CD4-positive, alpha-beta T cell treated with Interleukin-17A for 1 hour (primary cell): ENCODE measurements around the gene CRIM1.

Experiments
- DNase-seq: peaks from one replicate; pipeline ENCODE4 v3.0.0-alpha.2; 2020

The CRIM1 gene

GRCh38 chr2:36427790-36428243, 72.2 kb downstream of the CRIM1 start:
- no peak for DNase-seq

- no peak for DNase-seq
Observed at GRCh38 chr2:36430549-36430948, 75.0 kb downstream of the CRIM1 start.

GRCh38 chr2:36432479-36432878, 76.9 kb downstream of the CRIM1 start:
- DNase-seq, result no peak

- no peak for DNase-seq
Observed at GRCh38 chr2:36433311-36434217, 78.0 kb downstream of the CRIM1 start.

DNA sequence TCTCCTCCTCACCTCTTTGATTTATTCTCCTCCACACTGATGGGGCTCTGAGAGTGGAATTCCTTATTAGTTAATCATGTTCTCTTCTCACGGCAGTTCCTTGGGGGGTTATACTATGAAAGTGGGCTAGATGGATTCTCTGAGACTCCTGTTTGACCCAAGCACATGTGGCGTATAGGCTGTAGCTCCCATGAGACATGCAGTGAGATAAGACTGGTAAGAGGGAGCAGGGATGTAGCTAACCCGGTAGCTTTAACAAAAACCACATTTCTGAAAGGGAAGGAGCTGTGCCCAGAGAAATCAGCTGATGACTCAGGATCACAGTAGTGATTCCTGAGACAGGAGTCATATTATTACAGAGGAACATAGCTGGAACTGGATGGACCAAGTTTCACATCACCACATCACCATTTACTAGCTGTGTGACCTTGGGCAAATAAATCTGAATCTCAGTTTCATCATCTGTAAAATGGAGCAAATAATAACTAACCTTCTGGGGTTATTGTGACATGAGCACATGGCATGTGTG, 82.9 kb downstream of the CRIM1 start:
- DNase-seq, result no peak

GRCh38 chr2:36439084-36439483, 83.5 kb downstream of the CRIM1 start:
- DNase-seq, result no peak

GRCh38 chr2:36441065-36441625, 85.6 kb downstream of the CRIM1 start:
- DNase-seq, result no peak

- no peak for DNase-seq
Observed at GRCh38 chr2:36441816-36442215, 86.2 kb downstream of the CRIM1 start.

DNA sequence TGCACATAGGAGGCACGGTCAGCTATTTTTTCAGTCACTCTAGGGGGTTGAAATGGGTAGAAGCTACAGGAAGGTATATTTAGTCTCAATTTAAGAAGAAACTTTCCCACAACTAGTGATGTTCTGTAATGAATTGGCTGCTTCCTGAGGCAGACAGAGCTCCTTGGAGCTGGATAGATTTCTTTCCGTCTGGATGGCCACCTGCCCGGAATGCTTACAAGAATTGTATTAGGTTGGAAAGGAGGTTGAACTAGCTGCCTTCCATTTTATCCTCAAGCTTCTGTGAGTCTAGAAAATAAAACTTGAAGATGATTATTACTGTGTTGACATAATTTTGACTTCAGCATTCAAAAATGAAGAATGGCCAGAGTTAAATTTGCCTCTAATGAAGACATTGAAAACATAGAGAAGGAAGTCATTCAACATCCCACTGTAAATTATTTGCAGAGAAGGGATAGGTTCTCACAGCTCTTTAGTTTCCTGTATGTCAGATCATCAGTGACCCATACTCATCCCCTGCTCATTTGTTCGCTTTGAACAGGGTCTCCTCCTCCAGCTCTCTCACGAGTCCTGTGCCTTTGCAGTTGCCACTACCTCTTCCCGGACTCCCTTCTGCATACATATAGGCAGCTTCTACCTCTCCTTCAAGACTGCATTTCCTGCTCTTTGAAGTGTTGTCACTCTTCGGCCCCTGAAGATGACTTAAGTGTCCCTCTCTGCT, 88.8 kb downstream of the CRIM1 start:
- DNase-seq, result no peak

GRCh38 chr2:36445185-36445866, 89.7 kb downstream of the CRIM1 start:
- no peak for DNase-seq

DNA sequence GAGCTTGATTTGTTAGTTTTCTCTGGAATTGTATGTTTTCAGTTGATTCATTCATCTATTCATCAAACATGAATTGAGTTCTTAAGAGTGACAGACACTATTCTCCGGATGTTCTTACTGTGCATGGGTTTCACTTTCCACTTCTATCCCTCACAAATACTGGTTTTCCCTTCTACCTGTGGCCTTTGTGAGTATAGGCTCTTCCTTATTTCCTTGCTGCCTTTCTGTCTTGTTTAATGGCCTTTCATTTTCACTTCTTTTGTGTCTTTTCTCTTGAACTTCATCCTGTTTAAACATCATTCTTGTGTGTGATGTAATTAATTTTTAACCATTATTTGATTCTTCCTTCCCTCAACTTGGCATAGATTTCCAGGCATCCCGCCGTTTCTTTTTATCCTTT, 90.7 kb downstream of the CRIM1 start:
- no peak for DNase-seq

DNA sequence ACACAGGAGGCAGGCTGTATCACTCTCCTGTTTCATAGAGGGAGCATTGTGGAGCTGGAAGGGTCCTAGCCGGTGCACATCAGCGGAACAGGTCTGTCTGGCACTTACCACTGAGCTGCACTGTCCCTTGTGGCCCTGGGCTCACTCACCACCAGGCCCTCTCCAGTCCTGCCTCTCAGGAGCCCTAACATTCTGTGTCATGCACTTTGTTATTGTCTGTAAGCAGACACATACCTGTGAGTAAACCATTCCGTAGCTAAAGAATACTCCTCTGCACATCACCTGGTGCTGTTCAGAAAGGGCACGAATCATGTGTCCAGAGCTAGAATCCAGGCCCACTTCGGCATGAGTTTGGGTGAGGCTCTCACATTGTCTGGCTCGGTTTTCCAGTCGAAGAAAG, 93.6 kb downstream of the CRIM1 start:
- DNase-seq, result no peak

DNA sequence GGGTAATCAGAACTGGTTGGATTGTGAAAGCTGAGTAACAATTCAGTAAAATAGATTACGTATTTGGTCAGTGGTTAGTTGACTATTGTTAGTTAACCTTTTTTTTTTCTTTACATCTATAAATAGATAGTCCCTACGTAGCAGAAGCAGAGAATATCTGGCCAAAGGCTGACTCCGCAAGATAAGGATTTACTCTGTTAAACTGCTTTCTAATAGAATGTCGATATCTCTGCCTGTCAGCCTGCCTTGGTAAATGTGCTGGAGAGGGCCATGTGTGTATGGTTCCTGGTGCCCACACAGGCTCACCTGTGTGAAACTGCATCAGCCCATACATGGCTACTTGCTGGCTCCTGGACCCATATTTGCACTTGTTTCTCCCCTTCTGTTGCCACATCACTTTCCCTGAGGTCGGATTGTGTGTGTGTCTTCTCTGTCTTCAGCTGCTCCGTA, 94.4 kb downstream of the CRIM1 start:
- DNase-seq, result no peak

DNA sequence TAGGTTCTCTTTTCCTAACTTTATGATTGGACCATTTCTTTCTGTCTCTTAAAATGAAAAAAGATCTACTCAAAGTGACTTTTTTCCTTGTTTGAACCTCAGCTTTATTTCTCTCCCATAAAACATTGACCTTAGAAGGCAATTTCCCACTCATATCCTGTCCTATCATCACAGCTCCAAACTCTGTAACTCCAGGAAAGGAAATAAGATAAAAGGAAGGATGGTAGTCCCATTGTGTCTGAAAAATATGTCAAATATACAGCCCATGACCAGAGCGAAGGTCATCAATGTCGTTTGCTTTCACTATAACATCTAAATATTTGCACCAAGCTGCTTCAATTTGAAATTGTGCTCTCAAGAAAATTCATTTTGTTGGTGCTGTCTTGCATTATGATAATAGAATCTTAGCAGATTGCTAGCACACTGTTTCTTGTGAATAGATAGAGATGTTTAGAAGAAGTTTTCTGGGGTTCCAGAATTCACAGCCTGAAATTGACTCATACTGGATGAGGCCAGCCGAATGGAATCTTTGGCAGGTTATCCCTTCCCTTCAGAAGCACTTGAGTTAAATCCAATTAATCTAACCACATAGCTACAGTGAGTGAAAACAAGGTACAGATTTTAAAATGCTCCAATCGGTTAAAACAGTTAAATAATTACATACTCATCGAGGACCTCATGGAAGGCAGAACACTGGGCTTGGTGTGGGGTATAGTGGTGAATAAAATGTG, 95.1 kb downstream of the CRIM1 start:
- no peak for DNase-seq

- no peak for DNase-seq
Observed at GRCh38 chr2:36451512-36451911, 95.9 kb downstream of the CRIM1 start.

DNA sequence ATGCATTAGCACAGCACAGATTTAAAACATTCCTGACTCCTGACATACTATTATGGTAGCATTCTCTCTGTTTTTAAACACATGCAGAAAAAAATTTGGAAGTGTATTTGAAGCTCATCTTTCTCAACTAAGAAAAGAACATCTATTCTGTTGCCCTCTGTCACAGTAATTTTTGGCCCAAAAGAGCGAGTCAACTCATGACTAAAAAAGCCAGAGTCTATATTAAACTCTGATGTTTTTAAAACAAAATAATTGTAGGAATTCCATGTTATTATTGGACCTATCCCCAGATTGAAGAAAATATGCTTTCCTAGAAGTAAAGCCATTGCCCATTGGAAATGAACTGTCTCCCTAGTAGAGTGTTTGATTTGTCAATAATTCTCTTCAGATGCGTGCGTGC, 96.7 kb downstream of the CRIM1 start:
- no peak for DNase-seq

- no peak for DNase-seq
Observed at GRCh38 chr2:36453652-36454051, 98.1 kb downstream of the CRIM1 start.

GRCh38 chr2:36455011-36455410, 99.4 kb downstream of the CRIM1 start:
- no peak for DNase-seq

DNA sequence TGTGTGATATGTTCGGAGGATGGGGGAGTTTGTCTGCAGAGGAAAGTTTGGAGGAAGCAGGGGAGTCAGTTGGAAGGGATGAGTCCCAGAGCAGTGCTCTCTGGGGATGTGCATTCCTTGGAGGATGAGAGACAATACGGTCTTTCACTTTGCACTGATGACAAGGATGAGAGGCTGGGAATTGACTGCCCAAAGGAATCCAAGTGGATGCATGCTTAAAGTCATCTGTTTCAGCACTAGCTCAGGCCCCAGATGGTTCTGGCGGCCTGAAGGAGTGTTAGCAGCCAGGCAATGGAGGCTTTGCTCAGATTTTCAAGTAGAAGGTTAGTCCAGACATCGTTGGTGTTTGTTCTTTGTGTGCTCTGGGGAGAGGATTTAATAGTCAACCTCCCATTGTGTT, 100.2 kb downstream of the CRIM1 start:
- no peak for DNase-seq

DNA sequence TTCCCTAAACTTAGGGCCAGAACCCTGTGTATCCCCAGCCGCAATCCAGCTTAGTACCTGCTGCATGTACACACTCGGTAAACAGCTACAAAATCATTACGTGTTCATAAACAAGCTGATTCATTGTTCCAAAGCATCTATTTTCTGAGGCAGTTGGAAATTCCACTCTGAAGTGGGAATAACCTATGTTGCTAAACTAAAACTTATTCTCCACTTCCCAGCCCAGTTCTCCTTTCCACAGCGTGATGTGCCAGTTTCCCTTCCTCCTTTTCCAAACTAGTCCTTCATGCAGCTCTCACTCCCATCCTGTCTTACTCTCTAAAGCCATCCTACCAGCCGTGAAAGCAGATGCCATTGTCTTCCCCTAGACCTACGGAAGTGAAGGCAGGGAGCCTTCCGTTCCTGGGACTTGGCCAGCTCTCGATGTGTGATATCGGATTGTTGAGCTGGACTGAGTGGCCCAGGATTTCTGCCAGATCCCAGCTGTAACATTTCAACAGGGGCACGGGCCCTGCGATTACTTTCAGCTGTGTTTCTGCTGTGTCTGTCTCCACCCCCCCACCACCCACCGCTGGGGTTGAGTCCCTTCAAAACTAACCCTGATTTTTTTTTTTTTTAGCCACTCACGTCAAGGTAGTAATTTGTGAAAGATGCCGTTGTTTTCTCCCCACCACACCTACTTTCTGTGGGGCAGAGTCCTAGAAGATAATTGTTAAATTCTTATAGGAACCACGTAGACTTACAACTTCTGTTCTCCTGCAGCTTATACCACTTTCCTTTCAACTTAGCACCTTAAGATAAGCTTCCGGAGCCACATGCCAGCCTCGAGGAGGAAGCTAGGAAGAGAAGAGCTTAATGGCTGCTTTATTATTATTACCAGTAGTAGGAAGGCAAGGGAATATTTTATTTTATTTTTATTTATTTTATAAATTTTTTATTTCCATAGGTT, 100.9 kb downstream of the CRIM1 start:
- DNase-seq, result no peak

- DNase-seq, result no peak
Observed at GRCh38 chr2:36458106-36458505, 102.5 kb downstream of the CRIM1 start.
